Mesothelial cell of epicardium (in vitro differentiated cells): Measurements from ENCODE around the gene ZNF543. TPM values are rescaled to one million over a fixed set of nuclear protein-coding genes. Genes with fewer than 3 reads are reported as not detected.

Experiments
- DNase-seq, 2 experiments: peaks; one replicate each; pipeline ENCODE4 v3.0.0; 2021; ENCODE audit warnings: low spot score in 2 of 2; ENCODE audit not compliant: unreplicated experiment in 2 of 2
- H3K27ac Mint-ChIP-seq: 2 replicates; pipeline ENCODE4 v1.8.0; 2021; ENCODE audit warnings: mixed read lengths
- H3K27me3 Mint-ChIP-seq: 2 replicates; pipeline ENCODE4 v1.8.0; 2021; ENCODE audit warnings: low read depth, mixed read lengths
- H3K36me3 Mint-ChIP-seq: 2 replicates; pipeline ENCODE4 v1.8.0; 2021; ENCODE audit warnings: mixed read lengths
- H3K4me1 Mint-ChIP-seq: 2 replicates; pipeline ENCODE4 v1.8.0; 2021; ENCODE audit warnings: mixed read lengths
- H3K4me3 Mint-ChIP-seq: 2 replicates; pipeline ENCODE4 v1.8.0; 2021; ENCODE audit warnings: mild to moderate bottlenecking, moderate library complexity, mixed read lengths
- H3K9me3 Mint-ChIP-seq: 2 replicates; pipeline ENCODE4 v1.8.0; 2021; ENCODE audit warnings: mixed read lengths
- CTCF ChIP-seq: fragments of 200-600 bp; sonication (generic); IDR thresholded peaks from one replicate; pipeline ENCODE4 v1.5.0; 2021; ENCODE audit warnings: antibody characterized with exemption; ENCODE audit not compliant: unreplicated experiment
- total RNA-seq: library from RNA; stranded (reverse); gene quantifications from 3 replicates; pipeline ENCODE4 v1.2.1, GENCODE V29; 2021

The ZNF543 gene
- total RNA-seq, 1 donor from 2014 or later: 12.1 TPM

GRCh38 chr19:57280165-57280961, 39.9 kb upstream of the ZNF543 start, which contains the start of gene ZNF460:
ZNF460 (plus strand) TSS chr19:57280485; CDS start chr19:57280807, 322 bp downstream.
- Mint-ChIP-seq H3K4me1 (peaks cover 17% of the 10 kb centered on the region), H3K27ac (no peak within 1 kb of the TSS), H3K36me3 (peaks cover 7% of the 10 kb centered on the region), H3K9me3 (no peaks in the 10 kb centered on the region), H3K4me3 (no peak within 1 kb of the TSS), H3K27me3 (no peaks in the 10 kb centered on the region)
- peak; percentile 88 to 97 for DNase-seq
- TF ChIP-seq CTCF: no peak

DNA sequence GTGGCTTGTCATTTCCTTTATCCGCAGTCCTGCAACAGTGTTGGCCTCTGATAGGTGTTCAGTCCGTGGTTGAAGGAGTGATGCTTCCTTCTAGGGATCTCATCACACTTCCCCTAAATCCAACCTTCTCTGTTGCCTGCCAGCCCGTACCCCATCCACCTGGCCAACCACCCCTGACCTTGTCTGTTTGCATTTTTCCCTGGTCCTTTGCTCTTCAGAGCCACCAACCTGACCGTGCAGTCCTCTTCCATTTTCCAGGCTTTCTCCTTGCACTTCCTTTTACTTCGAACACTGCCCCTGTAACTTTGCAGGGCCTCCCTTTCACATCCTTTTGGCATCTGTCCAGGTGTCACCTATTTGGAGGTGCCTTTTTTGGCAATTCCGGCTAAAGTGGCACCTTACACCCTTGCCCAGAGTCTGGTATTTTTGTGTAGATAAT, 39.3 kb upstream of the ZNF543 start:
- peaks cover 10% of the 10 kb centered on the region for H3K36me3 Mint-ChIP-seq
- H3K27me3 Mint-ChIP-seq: no peaks in the 10 kb centered on the region
- TF ChIP-seq CTCF: no peak
- H3K9me3 Mint-ChIP-seq: no peaks in the 10 kb centered on the region
- no peak overlapping the region for H3K27ac Mint-ChIP-seq
- no peak overlapping the region for H3K4me3 Mint-ChIP-seq
- no peak for DNase-seq
- peaks cover 17% of the 10 kb centered on the region for H3K4me1 Mint-ChIP-seq

GRCh38 chr19:57282011-57282643, 38.1 kb upstream of the ZNF543 start:
- no peak for TF ChIP-seq CTCF
- H3K4me3 Mint-ChIP-seq: no peak overlapping the region

DNA sequence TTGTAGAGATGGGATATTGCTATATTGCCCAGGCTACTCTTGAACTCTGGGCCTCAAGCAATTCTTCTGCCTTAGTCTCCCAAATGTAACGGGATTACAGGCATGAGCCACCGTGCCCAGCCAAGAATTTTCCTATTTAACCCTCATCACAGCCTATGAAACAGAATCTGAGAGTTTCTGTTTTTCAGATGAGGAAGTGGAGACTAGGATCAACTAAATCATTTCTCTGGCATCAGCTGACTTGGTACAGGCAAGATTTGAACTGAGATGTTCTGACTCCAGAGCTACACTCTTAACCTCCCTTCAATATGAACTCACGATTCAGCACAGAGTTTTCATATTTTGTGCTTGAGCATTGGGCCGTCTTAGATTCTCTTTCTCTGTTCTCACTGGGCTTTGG, 31.9 kb upstream of the ZNF543 start:
- H3K27me3 Mint-ChIP-seq: no peaks in the 10 kb centered on the region

More at GRCh38 chr19:57282011-57282643, 38.1 kb upstream of the ZNF543 start:
- Mint-ChIP-seq H3K4me1 (peaks cover 17% of the 10 kb centered on the region), H3K9me3 (no peaks in the 10 kb centered on the region), H3K27ac (peak overlapping the region; percentile 66), H3K27me3 (no peaks in the 10 kb centered on the region), H3K36me3 (peaks cover 17% of the 10 kb centered on the region)
- no peak for DNase-seq

DNA sequence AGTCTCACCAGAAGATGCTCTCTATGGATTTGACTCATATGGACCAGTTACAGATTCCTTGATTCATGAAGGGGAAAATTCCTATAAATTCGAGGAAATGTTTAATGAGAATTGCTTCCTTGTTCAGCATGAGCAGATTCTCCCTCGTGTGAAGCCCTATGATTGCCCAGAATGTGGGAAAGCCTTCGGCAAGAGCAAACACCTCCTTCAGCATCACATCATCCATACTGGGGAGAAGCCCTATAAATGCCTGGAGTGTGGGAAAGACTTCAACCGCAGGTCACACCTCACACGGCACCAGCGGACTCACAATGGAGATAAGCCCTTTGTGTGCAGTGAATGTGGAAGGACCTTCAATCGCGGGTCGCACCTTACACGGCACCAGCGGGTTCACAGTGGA, 29.3 kb upstream of the ZNF543 start:
- Mint-ChIP-seq H3K27ac (no peak overlapping the region), H3K4me3 (no peak overlapping the region), H3K27me3 (no peaks in the 10 kb centered on the region), H3K9me3 (peaks cover 39% of the 10 kb centered on the region), H3K4me1 (no peaks in the 10 kb centered on the region), H3K36me3 (peaks cover 84% of the 10 kb centered on the region)
- no peak for TF ChIP-seq CTCF
- no peak for DNase-seq

More for the DNA sequence above, 31.9 kb upstream of the ZNF543 start:
- Mint-ChIP-seq H3K27ac (no peak overlapping the region), H3K36me3 (peaks cover 66% of the 10 kb centered on the region), H3K4me3 (no peak overlapping the region), H3K9me3 (peaks cover 19% of the 10 kb centered on the region), H3K4me1 (no peaks in the 10 kb centered on the region)
- TF ChIP-seq CTCF: no peak
- DNase-seq: no peak
